ENCODE data around the gene AKT2. TPM values are rescaled to one million over a fixed set of nuclear protein-coding genes. Genes with fewer than 3 reads are reported as not detected.

Gene AKT2
- total RNA-seq, 1 experiment from 2014 or later, result 146 TPM

GRCh38 chr19:40309666-40310065 is 24.5 kb upstream of the AKT2 start:
- BruUV-seq (replicated peaks), result no TSS peak
- H3K9me3 ChIP-seq (ENCODE audit: low read depth, low read length, poor library complexity, severe bottlenecking), result no peaks in the 10 kb centered on the region
- TF ChIP-seq CTCF (conservative IDR thresholded peaks at IDR 0.05; ENCODE audit: low read depth, low read length) (no peak), EZH2 (IDR thresholded peaks at IDR 0.05; ENCODE audit: borderline replicate concordance, low read depth, low read length, poor library complexity, severe bottlenecking) (no peak)
- H3K27ac ChIP-seq (ENCODE audit: low read depth, low read length, poor library complexity, severe bottlenecking), result no peak overlapping the region
- ChIA-PET POLR2A (ENCODE audit: low non-redundant PET) (no interaction called here), CTCF (interaction anchor here (0.6 to 0.7 kb wide), 2 partner anchors 111 to 175 kb away, joined by 3 to 4 read pairs; no protein-coding TSS in a partner anchor)
- peaks cover 16% of the 10 kb centered on the region for H3K4me1 ChIP-seq (ENCODE audit: insufficient read depth, low read length, poor library complexity, severe bottlenecking)
- H3K4me3 ChIP-seq (ENCODE audit: low read depth, low read length, poor library complexity, severe bottlenecking), result no peak overlapping the region
- intact Hi-C loops (cut with micrococcal nuclease; ENCODE audit: unreplicated experiment), result loop anchor here (5.0 kb wide), 1 partner anchor 213 kb away; no protein-coding TSS in a partner anchor
- no peaks in the 10 kb centered on the region for H3K27me3 ChIP-seq (replicated peaks; ENCODE audit: insufficient read depth, low read depth, low read length, poor library complexity)
- no peak for DNase-seq (ENCODE audit: low spot score)
- no peaks in the 10 kb centered on the region for H3K36me3 ChIP-seq (ENCODE audit: insufficient read depth, low read length, poor library complexity, severe bottlenecking)

GRCh38 chr19:40305403-40305802 is 20.3 kb upstream of the AKT2 start:
- peak; percentile 93 for DNase-seq (ENCODE audit: low spot score)
- peaks cover 35% of the 10 kb centered on the region for H3K4me1 ChIP-seq (ENCODE audit: insufficient read depth, low read length, poor library complexity, severe bottlenecking)
- H3K27me3 ChIP-seq (replicated peaks; ENCODE audit: insufficient read depth, low read depth, low read length, poor library complexity), result no peaks in the 10 kb centered on the region
- H3K4me3 ChIP-seq (ENCODE audit: low read depth, low read length, poor library complexity, severe bottlenecking), result no peak overlapping the region
- CTCF ChIA-PET, result interaction anchor here (0.5 to 2.2 kb wide), 24 partner anchors 8 to 759 kb away, joined by 3 to 15 read pairs (median 4); partner anchors contain the start of genes C19orf47 and PLD3
- H3K27ac ChIP-seq (ENCODE audit: low read depth, low read length, poor library complexity, severe bottlenecking), result peak overlapping the region; percentile 86
- H3K9me3 ChIP-seq (ENCODE audit: low read depth, low read length, poor library complexity, severe bottlenecking), result no peaks in the 10 kb centered on the region
- POLR2A ChIA-PET (ENCODE audit: low non-redundant PET), result interaction anchor here (0.7 kb wide), 1 partner anchor 108 kb away, joined by 4 read pairs; the partner anchor contains the start of gene PRX
- intact Hi-C loops (cut with micrococcal nuclease; ENCODE audit: unreplicated experiment), result loop anchor here (2.0 to 5.0 kb wide), 2 partner anchors 217 to 293 kb away; no protein-coding TSS in a partner anchor
- no TSS peak for BruUV-seq (replicated peaks)
- TF ChIP-seq EZH2 (IDR thresholded peaks at IDR 0.05; ENCODE audit: borderline replicate concordance, low read depth, low read length, poor library complexity, severe bottlenecking) (no peak), CTCF (conservative IDR thresholded peaks at IDR 0.05; ENCODE audit: low read depth, low read length) (peak; percentile 84)
- no peaks in the 10 kb centered on the region for H3K36me3 ChIP-seq (ENCODE audit: insufficient read depth, low read length, poor library complexity, severe bottlenecking)

- Histone ChIP-seq H3K27me3 (replicated peaks; ENCODE audit: insufficient read depth, low read depth, low read length, poor library complexity) (no peaks in the 10 kb centered on the region), H3K36me3 (ENCODE audit: insufficient read depth, low read length, poor library complexity, severe bottlenecking) (no peaks in the 10 kb centered on the region), H3K4me3 (ENCODE audit: low read depth, low read length, poor library complexity, severe bottlenecking) (no peak overlapping the region), H3K4me1 (ENCODE audit: insufficient read depth, low read length, poor library complexity, severe bottlenecking) (peaks cover 35% of the 10 kb centered on the region), H3K9me3 (ENCODE audit: low read depth, low read length, poor library complexity, severe bottlenecking) (no peaks in the 10 kb centered on the region), H3K27ac (ENCODE audit: low read depth, low read length, poor library complexity, severe bottlenecking) (peak overlapping the region; percentile 86)
- no TSS peak for BruUV-seq (replicated peaks)
- intact Hi-C loops (cut with micrococcal nuclease; ENCODE audit: unreplicated experiment), result loop anchor here (2.0 to 5.0 kb wide), 3 partner anchors 123 to 294 kb away; partner anchors contain the start of genes SERTAD1 and SERTAD3
- ChIA-PET POLR2A (ENCODE audit: low non-redundant PET) (interaction anchor here (0.6 kb wide), 4 partner anchors 10 to 161 kb away, joined by 3 to 6 read pairs (median 4); no protein-coding TSS in a partner anchor), CTCF (interaction anchor here (0.5 to 2.2 kb wide), 5 partner anchors 18 to 192 kb away, joined by 3 to 15 read pairs (median 5); partner anchors contain the start of genes C19orf47 and PLD3)
- DNase-seq (ENCODE audit: low spot score), result peak; percentile 94
- TF ChIP-seq CTCF (conservative IDR thresholded peaks at IDR 0.05; ENCODE audit: low read depth, low read length), result no peak
- TF ChIP-seq EZH2 (IDR thresholded peaks at IDR 0.05; ENCODE audit: borderline replicate concordance, low read depth, low read length, poor library complexity, severe bottlenecking), result no peak
Observed at GRCh38 chr19:40304306-40304705, 19.2 kb upstream of the AKT2 start.
